Suprapubic skin (tissue), 3 donors: ENCODE data around the gene OCEL1.

Experiments used
- POLR2AphosphoS5 ChIP-seq, 3 donors: sonication (generic); formaldehyde crosslinking; IDR thresholded peaks; one replicate each; pipeline ENCODE4 v1.6.1; 2017; ENCODE audit warnings: antibody characterized with exemption in 3 of 3
- TF ChIP-seq, protein P1 (sequence below), 2 donors: fragments of 200-600 bp in 1 of 2; fragments of 450-650 bp in 1 of 2; sonication (generic) in 1 of 2; IDR thresholded peaks; one replicate each; pipeline ENCODE4 v1.5.1; 2016 to 2019; ENCODE audit warnings: antibody characterized with exemption in 2 of 2, mild to moderate bottlenecking in 1 of 2, moderate library complexity in 1 of 2

DNA sequence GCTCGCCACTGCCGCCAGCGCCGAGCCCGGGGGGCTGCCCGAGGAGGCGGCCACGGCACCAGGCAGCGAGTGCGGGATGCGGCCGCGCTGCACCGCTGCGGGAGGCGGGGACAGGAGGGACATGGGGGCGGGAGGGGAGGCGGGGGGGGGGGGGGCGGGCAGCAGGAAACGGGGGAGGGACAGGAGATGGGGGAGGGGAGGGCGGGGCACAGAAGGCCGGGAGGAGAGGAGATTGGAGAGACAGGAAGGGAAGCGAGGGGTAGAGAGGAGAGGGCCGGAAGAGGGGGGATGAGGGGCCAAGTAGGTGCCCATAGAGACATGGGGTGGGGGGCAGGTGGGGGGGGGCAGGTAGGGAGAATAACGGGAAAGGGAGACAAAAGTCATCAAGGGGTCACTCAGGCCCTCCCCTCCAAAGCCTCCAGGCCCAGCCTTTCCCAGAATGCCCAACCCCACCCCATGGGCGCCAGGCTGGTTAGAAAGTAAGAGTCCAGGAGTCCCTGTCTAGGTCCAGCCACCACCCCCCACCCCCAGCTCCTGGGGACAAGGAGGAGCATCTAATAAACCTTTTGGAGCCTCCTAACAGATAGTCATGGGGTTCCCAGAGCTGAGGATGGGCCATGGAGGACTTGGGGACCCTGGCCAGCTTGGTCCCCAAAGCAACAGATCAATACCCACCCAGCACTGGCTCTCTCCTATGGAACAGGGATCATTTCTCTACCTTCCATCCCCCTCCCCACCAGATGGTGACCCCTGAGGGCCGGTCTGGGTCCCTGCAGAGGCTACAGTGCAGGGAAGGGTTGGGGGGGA, 10.1 kb downstream of the OCEL1 start:
- TF ChIP-seq, protein P1, sequence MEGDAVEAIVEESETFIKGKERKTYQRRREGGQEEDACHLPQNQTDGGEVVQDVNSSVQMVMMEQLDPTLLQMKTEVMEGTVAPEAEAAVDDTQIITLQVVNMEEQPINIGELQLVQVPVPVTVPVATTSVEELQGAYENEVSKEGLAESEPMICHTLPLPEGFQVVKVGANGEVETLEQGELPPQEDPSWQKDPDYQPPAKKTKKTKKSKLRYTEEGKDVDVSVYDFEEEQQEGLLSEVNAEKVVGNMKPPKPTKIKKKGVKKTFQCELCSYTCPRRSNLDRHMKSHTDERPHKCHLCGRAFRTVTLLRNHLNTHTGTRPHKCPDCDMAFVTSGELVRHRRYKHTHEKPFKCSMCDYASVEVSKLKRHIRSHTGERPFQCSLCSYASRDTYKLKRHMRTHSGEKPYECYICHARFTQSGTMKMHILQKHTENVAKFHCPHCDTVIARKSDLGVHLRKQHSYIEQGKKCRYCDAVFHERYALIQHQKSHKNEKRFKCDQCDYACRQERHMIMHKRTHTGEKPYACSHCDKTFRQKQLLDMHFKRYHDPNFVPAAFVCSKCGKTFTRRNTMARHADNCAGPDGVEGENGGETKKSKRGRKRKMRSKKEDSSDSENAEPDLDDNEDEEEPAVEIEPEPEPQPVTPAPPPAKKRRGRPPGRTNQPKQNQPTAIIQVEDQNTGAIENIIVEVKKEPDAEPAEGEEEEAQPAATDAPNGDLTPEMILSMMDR (IDR thresholded peaks at IDR 0.05), result no peak
- no peak for TF ChIP-seq POLR2AphosphoS5 (IDR thresholded peaks at IDR 0.05)
